HG02938 (cell line): Measurements from ENCODE around the gene SIRPB2.
A peak's percentile ranks its signal among the peaks of the same experiment; 100 is the strongest.

Experiments
- ATAC-seq: cut with Tn5 transposase; IDR thresholded peaks from one replicate; pipeline ENCODE4 v1.9.1; 2021; ENCODE audit warnings: mild to moderate bottlenecking, moderate library complexity; ENCODE audit not compliant: unreplicated experiment

Gene SIRPB2

DNA sequence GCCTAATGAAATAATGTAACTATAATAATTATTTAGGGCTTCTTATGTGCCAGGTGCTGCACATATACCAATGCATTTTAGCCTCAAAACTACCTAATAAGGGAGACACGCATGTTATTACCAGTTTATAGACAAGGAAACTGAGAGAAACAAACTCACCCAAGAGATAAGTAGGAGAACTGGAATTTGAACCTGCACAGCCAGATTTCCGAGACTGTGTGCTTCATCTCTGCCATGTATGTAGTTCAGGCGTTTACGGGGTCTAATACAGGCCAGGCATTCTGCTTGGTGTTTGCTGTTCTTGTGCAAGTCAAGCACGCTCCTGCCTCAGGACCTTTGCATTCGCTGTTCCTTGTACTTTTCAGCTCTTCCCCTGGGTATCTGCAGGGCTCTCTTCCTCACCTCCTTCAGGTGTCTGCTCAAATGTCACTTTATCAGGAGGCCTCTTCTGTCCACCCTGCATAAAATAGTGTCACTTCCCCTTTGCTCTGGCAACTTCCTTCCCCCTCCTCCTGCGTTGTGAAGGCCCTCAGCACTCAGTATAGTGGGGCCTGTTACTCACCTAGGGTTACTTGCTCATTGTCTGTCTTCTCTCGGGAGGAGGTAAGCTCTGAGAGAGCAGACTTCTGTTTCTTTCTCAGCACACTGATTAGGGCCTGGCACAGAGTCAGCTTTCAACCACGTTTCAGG lies 18.5 kb downstream of the SIRPB2 start:
- no peak for ATAC-seq

DNA sequence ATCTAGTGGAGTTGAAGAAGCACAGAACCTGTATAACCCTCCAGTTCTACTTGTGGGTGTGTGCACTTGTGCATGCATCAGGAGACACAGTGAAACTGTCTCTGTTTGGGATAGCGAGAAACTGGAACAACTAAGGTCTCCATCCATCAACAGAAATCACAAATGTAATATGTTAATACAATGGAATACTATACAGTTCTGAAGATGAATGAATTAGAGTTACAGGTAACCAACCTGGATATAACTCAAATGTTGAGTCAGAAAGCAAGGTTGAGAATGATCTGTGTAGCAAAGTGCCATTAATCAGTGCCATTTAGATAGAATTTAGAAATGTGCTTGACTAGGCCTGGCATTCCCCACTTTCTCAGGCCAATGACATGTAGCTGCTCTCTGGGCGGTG lies 20.0 kb downstream of the SIRPB2 start:
- ATAC-seq, result no peak

DNA sequence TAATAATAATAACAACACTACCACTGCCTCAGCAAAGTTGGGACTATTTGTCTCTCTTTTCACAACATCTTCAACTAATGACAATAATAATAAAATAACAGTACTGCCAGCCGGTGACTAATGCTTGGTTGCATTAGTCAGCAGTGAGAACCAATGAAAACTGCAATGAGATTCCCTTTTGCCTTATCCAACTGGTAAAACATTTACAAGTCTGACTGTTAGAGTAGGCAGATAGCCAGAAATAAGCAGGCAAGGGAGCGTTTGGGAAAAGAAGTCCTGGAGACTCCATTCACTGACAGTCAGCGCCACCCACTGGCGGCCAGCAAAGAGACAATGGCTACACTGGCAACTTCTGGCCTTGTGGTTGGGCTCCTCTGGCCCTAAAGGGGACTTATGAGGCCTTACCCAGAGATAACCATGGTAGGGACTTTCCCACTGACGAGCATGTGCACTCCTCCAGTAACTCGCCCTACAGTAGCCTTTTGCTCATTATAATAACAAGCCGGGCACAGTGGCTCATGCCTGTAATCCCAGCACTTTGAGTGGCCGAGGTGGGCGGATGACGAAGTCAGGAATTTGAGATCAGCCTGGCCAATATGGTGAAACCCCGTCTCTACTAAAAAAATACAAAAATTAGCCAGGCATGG lies 21.2 kb downstream of the SIRPB2 start:
- ATAC-seq, result no peak

DNA sequence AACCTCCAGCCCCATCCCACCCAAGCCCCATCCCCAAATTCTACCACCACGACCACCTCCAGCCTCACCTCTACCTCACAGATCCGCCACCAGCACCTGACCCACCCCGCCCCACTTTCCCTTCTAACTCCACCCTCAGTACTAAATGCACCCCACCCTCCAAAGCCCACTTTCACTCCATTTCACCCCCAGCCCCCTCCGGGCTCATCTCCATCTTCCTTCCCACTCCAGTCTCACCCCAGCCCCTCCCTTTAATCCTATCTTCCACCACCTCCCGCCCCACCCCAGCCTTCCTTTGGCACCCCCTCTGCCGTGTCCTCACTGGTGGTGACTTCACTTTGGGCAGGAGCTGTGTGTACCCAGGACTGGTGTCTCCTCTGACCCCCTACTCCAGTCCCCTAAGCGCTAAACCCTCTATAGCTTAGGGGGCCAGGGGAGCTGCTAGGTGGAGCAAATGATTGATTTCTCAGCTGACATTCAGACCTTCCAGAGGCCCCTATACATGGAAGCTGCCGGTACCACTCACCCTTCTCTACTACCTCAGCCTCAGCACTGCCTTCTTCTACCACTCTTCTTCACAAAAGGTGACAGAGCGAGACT lies 21.8 kb downstream of the SIRPB2 start:
- ATAC-seq, result no peak

DNA sequence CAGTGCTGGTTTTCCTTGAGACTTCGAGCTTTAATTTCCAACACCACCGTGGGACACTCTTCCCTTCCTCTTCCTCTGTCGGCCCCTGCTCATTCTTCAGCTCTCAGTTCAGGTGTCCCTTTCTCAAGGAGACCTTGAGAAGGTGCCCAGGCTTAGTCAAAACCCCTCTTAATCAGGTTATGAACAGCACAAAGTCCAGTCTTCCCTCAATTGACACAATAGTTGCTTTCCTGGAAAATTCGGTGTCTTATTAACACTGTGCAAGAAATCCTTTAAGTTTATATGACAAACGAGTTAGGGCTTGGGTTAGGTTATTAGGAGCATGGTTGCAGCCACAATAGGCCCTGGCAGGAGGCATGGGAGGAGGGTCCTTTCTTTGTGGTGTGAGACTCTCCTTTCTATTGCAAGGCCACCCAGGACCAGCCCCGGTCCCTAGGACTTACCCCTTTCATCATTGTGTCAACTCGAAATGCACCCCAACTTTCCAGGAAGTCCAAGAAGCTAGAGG lies 23.0 kb downstream of the SIRPB2 start:
- ATAC-seq, result no peak

DNA sequence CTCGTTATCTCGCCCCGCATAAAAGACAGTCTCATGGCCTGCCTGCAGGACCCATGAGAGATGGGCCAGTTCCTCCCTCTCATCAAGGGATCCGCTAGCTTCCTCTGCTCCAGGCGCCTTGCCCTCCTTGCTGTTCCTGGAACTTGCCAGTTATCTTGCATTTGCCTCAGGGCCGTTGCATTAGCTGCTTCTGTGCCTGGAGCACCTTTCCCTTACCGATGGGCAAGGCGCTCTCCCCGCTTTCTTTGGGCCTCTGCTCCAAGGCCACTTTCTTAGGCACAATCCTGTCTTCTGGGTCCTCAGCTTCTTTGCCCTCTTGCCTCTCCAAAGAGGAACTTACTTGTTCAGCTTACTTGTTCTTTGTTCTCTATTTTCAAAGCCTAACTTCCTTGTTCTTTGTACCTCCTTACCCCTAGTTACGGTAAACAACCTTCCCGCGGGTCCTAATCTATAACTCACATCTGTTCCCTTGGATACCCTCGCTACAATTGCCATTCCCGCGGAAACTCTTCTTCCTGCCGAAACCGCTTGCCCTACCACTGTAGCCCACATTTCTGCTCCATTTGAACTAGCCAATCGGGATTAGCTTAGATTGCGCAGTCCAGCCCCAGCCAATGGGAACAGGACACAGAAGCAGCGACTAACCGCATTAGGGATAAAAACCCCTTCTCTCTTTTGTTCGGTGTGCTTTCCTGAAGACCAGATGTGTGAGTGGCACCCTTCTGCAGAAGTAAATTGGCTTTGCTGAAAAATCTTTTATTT lies 23.7 kb downstream of the SIRPB2 start:
- no peak for ATAC-seq

DNA sequence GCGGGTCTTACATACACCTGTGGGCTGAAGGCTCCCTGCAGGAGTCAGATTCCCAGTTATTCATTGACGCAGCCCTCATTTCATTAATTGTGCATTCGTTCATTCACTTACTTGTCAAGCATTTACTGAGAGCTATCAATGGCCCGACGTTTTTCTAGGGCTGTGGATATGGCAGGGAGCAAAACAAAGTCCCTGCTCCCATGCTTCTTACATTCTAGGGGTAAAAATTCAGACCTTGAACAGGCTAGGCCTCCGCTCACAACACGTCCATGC lies 24.2 kb downstream of the SIRPB2 start:
- peak; percentile 17 for ATAC-seq

DNA sequence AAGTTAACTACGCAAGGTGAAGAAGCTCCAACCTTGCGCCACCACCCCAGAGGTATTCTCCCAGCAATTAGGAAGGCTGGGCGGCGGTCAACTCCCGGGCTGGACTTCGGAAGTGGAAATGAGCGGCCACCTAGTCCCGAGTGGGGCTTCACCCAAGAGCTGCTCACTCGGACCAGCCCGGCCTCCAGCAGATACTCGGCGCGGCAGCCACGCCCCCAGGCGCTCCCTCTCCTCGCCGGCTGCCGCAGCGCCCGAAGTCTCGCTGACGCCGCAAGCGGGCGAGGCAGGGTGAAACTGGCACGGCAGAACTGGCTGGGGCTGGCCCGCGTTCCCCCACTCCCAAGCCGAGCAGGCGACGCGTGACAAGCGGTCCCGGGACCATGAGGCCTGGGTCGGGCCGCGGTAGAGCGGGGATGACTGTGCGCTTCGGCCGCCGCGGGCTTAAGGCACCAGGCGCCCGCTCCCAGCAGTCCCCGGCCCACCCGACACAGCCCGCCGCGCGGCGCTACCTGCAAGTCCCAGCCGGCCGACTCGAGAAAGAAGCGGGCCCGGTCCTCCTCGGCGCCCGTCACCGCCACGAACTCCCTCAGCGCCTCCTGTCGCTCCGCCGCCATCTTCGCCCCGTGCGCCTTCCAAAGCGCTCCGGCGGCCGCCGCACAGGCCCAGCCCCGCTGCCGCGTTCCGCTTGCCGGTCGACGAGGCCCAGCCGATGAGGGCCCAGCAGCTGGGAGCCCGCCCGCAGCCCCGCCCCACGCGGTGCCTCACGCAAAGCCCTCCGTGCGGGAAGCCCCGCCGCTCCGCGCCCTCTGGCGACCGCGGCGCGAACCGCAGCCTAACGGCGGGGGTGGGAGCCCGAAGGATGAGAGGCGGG lies 24.8 kb downstream of the SIRPB2 start, which contains the start of gene NSFL1C:
TSS of gene NSFL1C (minus strand) at position 639 of the 871 bp plus-strand sequence. CDS start at position 614, 25 bp downstream.
- ATAC-seq, result peak; percentile 70

DNA sequence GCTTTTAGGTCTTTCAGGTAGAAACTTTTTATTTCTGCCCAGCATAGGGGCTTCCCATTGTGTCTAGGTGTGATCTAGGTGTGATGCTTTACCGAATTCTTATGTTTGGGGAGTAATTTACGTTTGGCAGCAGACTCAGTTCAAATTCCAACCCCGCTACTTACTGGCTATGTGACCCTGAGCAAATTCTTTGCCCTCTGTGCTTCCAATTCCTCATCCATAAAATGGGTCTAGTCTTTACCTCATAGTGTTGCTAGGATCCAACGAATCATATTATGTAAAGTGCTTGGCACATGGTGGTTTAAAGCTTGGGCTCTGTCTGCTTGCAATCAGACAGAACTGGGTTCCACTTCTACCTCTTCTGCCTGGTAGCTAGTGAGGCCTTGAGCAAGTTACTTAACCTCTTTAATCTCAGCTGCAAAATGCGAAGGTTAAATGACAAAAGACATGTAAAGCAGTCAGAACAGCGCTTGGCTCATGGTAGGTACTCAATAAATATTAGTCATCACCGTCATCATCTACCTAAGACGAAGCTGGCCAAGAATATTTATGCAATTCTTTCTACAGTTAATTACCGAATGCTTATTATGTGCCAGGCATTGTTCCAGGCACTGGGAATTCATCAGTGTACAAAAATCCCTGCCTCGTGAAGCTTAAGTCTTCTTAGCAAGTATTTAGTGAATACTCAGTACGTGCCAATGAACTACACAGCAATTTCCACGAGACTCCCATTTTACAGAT lies 25.6 kb downstream of the SIRPB2 start:
- ATAC-seq, result no peak

DNA sequence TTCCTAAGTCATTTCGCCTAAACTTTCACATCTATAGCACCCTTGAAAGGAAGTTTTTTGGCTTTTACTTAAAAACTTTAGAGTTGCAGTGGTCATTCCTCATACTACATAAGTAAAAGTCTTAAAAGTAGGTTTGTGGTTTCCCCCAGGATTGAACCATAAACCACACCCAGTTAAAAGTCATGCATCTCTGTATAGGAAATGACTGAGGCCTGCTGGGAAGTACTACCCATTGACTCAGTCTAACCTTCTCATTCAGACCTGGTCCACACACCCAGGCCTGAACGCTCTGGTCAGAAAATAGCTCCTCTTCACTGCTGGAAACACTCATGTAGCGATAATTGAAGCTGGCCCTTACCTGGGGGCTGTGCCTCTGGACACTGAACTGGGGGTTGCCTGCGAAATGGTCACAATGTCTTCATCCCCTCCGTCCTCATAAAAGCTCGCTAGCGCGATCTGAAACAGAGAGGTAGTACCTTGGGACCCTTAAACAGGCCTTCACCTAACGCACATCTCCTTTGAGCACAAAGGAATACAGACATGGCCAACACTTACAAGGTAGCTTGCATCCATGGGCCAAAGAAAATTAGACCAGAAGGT lies 27.1 kb downstream of the SIRPB2 start:
- ATAC-seq, result no peak

DNA sequence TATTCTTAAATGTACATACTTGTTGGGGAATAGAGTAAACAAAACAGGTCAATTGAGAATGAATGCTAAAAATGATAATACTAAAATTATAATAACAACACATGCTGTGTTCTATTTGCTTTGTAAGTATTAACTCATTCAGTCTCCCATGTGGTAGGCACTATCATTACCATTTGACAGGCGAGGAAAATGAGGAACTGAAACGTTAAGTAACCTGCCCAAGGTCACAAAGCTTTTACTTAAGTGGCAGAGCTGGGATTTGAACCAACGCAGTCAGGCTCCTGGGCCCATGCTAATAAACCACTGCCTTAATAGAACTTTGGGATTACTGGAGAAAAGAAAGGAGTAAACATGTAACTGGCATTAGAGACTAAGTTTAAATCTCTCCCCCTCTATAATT lies 28.4 kb downstream of the SIRPB2 start:
- ATAC-seq, result no peak

DNA sequence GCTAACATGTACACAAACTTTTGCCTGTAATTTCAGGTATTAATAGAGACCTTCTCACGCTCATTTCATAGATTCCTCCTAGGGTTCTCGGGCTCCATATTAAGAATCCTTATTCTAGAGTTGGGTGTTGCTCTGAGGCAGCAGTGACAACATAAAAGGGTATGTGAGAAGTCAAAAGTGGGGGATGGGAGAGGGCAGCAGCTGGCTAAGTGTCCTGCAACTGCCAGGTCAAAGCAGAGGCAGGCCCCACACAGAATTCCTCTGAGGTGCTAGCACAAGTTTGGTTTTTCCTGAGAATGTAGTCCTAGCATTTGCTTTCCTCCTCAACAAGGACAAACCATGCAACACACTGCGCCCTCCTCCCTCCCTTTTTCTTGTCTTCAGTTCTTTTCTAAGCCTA lies 29.2 kb downstream of the SIRPB2 start:
- ATAC-seq, result no peak

DNA sequence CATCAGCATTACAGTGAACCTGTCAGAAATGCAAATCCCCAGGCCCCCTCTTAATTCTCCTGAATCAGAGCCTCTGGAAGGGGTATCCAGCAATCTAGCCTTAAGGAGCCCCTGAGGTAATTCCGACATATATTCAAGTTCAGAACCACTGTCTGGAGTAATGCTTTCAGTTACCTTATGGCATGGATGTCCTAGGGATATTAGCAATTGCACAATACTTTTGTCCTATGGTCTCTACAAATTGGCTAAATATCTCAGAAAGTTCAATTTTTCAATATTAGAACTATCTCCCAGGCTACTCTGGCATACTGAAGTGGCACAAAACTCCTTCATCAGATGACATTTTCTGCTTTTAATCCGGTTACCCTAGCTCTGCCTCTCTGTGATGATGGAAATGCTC lies 30.9 kb downstream of the SIRPB2 start:
- ATAC-seq, result no peak

DNA sequence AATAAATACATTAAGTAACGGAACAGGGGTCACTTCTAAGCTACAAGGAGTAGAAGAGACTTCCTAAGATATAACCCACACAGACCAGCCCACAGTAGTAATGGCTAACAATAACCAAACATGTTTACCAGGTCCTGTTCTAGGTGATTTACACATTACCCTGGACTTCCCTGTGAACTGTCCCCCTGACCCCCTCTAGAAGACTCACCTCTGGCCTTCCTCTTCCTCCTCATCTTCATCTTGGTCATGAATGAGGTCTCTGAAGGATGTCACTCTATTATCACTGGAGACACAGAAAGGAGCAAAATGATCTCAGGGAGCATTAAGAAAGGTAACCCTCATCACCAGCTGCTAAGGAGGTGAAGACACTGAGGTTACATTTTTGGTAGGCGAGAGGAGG lies 33.2 kb downstream of the SIRPB2 start:
- no peak for ATAC-seq

DNA sequence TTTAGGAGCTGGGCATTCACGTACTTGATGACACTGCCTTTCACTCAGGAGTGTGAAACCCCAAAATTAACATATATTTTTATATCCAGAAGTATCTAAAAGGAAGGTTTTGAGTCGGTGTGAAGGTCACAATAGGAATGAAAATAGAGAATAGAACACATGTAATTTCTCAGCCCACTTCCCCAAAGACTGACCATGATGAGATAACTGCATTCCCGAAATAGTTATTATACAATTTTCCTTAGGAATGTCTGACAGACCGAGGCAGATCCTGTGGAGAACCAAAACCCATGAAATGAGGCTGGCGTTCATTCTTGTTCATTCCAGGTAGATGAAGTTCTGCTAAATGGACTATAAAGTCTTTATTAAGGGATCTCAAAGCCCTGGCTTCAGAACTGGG lies 34.9 kb downstream of the SIRPB2 start:
- no peak for ATAC-seq

DNA sequence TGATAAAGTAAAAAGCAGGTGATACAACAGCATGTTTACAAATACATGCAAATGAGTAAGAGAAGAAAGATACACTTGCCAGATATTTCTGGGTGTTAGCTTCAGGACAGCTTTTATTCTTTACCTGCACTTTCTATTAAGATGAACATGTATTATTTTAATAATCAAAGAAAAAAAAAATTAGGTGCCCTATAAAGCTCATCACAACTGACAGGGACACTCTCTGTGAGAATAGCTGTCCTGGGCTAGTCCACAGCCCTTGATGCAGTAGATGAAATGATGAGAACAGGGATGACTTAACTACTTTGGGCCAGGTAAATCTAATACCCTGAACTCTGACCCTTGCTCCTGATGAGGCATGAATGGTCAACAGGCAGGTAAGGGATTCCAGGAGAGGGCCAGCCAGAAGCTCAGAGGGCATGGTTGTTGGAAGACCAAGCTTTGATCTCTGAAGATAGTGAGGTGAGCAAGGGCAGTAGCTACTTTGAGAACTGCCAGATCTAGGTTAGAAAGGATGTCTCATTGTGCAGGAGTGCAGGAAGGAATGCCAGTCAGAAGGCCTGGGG lies 40.2 kb downstream of the SIRPB2 start:
- ATAC-seq, result no peak

DNA sequence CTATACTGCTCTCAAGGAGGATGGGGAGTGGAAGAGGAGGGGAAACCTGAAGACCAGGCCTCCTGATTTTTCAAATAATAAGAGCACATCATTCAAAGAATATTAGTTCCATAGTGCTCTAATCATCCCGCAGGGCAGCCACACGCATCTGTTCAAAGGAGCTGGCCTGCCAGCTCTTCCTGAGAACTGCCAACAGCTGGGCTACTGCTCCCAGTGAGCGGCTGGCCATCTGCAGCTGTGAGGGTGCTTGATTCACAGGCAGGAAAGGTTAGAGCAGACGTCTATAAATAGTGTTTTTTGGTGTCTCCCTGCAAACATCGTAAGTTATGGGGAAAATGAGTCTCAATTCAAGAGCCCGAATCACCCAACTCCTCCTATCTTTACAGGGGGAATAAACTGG lies 41.9 kb downstream of the SIRPB2 start:
- ATAC-seq, result no peak

DNA sequence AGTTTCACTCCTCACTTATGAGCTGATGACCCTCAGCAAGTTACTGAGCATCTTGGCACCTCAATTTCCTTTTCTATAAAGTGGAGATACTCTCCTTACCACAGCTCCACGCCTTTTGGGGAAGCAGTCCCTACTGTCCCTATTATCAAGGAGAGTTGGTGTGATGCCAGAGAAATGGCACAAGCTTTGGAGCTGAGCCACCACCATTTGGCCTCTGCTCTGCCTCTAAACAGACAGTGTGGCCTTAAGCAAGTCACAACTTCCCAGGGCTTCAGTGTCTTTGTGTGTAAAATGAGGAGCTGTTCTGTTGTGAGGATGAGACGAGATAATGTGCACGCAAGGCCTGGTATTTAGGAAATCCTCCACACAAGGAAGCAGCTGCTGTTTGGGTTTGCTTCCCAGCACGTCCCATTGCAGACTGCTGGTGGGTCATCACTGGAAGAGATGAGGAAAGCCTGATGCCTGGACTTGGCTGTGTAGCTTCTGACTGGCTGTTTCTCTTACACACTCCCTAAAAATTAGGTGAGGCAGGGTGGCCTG lies 43.1 kb downstream of the SIRPB2 start:
- ATAC-seq, result no peak

DNA sequence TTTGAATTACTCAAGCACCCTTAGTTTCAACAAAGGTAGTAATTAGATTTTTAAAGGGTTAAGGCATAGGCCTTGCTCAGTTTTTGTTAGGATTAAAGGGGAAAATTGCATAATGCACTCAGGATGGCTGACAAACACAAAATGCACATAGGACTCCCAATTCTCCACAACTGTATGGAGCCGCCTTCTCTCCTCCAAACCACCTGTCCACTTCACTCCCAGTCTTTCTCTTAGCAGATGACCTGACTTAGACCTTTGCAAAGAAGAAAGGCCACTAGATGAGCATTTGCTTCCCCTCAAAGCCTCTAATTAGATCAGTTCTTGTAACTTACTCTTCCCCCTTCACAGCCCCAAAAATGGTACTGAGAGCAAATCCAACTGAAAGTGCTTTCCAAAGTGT lies 44.7 kb downstream of the SIRPB2 start:
- no peak for ATAC-seq
